Measurements from ENCODE around the gene OR2T1.

DNA sequence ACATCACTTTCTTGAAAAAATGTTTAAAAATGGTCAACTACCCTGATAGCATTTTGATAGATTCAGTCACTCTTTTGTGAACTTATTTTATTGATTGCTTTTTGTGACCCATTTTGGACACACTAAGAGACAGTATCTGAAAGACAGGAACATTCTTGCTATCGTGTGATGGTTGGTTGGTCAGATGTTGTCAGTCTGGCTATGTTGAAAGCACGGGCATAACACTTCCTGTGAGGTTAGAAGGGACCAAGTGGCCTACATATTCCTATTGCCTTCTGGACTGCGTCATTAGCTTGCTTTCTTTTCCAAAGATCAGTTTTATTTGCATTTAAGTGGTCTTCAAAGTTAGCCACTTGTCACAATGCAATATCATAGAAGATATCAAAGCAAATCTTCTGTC is 25.9 kb upstream of the OR2T1 start:
- TF ChIP-seq CTCF (conservative IDR thresholded peaks at IDR 0.05), result no peak
- no peak for TF ChIP-seq ZFX (IDR thresholded peaks at IDR 0.05)

Measured in C4-2B (cell line).